GM12892 (cell line): ENCODE data around the gene MIF.
"Not testable (repeated sequence)": the region's sequence is repeated elsewhere in the genome, so short reads cannot be mapped to it uniquely, and the experiment has no call there.

Experiments used
- DNase-seq: peaks from one replicate; pipeline ENCODE4 v3.0.0; 2011; ENCODE audit not compliant: insufficient read length
- FAIRE-seq: peaks from 2 replicates; lab custom pipeline; 2011; peaks lifted over from hg19 to GRCh38; lab: Jason Lieb, UNC
- POLR2A ChIP-seq: IDR thresholded peaks from 2 replicates; pipeline ENCODE4 v1.6.1; 2011; ENCODE audit warnings: low read depth, low read length, control low read depth
- POLR2AphosphoS5 ChIP-seq: IDR thresholded peaks from 2 replicates; pipeline ENCODE4 v1.6.1; 2011; ENCODE audit warnings: low read depth, low read length, control low read depth
- TAF1 ChIP-seq: IDR thresholded peaks from 2 replicates; pipeline ENCODE4 v1.6.1; 2011; ENCODE audit warnings: low read depth, mild to moderate bottlenecking, control low read depth, low read length, borderline replicate concordance

MIF gene

DNA sequence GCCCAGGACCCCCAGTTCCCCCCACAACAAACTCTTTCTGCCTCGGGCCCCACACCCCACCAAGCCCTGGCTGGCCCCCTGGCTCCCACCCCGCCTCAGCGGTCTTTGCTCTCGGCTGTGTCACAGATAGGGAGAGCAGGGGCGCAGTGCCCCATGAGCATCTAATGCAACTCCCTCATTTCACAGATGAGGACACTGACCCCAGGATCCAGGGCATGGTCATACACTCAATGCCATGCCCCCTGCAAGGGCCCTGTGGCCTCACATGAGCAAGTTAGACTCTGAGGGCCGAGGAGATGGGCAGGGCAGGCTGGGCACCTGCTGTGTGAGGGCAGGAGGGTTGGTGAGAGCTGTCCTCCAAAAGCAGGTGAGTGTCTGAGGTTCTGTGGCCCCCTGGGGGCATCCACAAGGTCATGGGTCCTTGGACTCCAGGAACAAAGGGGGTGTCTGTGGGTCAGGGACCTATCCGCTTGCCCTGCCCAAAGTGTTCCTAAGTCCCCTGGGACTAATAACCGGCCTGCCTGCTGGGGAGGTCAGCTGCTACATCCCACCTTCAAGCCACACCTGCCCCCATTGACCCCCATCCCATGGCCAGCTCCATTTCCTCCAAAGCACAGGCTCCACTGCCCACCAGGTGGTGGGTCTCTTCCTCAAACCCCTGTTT is 2.5 kb downstream of the MIF start:
- DNase-seq (no peak), FAIRE-seq (no peak)
- no peak for TF ChIP-seq TAF1
- no peak for TF ChIP-seq POLR2A
- 0 out of 2 replicates have a peak, but pooled peaks have one; percentile 42 for TF ChIP-seq POLR2AphosphoS5

- no peak for DNase-seq
- FAIRE-seq: no peak
- TF ChIP-seq TAF1: no peak
- no peak; the same call in 1 of the 2 replicates for TF ChIP-seq POLR2A
Observed at GRCh38 chr22:23897320-23897719, 3.1 kb downstream of the MIF start.

DNA sequence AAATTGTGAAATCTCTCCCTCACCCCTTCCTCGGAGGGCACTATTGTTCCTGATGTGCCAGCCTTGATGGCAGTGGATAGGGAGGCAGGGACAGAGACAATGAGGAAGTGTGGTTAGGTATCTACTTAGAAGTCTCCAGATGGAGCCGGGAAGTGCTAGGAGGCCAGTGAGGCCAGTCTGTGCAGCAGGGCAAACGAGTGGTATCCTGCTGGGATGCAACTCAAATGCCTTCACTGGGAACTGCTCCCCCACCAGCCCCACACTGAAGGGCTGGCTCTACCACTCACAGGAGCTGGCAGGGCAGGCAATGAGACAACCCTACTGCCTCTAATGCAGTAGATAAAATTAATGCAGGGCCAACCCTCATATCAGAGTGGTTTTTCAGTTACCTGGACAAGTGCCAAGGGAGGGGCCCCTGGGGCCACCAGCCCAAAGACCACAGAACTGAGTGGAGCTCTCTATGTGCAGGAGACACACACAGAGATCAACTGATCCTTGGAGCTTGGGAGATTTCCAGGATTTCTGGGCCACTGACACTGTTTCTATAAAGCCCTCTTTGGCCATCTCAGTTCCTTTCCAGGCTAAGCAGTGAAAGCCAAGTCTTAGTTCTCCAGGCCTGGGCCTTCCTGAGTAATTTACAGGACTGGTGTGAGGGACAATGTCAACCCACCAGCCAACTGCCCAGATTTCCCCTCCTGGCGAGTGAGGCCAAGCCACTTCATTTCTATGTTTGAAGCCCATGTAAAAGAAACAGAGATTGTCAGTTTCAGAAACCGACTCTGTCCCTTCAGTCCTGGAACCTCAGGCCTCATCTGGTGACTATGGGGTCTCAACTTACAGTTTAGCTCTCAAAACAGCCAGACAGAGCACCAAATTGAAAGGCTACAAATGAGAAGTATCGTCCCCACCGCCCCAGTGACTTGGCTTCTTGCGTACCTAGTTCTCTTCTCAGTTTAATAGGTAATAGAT is 4.1 kb downstream of the MIF start:
- FAIRE-seq (no peak), DNase-seq (no peak)
- TF ChIP-seq TAF1 (no peak), POLR2A (no peak; the same call in 1 of the 2 replicates), POLR2AphosphoS5 (no peak; the same call in none of the 2 replicates)

GRCh38 chr22:23899042-23899745 is 5.0 kb downstream of the MIF start:
- no peak for TF ChIP-seq POLR2A
- no peak for TF ChIP-seq POLR2AphosphoS5
- no peak for TF ChIP-seq TAF1
- no peak for DNase-seq
- FAIRE-seq: no peak

GRCh38 chr22:23900227-23900626 is 6.0 kb downstream of the MIF start:
- not testable (repeated sequence) for FAIRE-seq, DNase-seq

- TF ChIP-seq TAF1: no peak
- no peak for TF ChIP-seq POLR2AphosphoS5
- no peak for TF ChIP-seq POLR2A
- no peak for DNase-seq
- FAIRE-seq: no peak
Observed at GRCh38 chr22:23901600-23901999, 7.4 kb downstream of the MIF start.

- no peak for FAIRE-seq
- DNase-seq: no peak
- no peak for TF ChIP-seq POLR2A
Observed at GRCh38 chr22:23903328-23903971, 9.3 kb downstream of the MIF start.

GRCh38 chr22:23904573-23905254 is 10.5 kb downstream of the MIF start:
- DNase-seq (no peak), FAIRE-seq (peak; percentile 70)
- TF ChIP-seq POLR2AphosphoS5 (no peak), POLR2A (no peak), TAF1 (no peak)

DNA sequence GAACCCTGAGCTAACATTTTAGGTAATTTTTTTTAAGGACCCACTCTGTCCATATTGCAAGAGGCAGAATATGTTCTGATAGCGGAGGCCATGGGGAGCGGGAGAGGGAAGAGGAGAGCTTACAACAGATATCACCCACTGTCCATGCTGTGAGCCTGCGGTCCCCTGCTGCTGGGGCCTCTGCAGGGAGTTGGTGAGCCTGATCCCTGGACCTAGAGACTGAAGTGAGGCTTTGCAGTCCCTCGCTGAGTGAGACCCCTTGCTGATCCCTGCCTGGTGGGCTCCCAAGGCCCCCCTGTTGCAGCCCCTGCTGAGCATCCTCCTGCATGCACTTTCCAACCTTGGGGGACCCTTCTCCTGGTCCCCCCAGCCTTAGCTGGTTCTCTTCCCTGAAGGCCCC is 12.5 kb downstream of the MIF start:
- FAIRE-seq: no peak
- DNase-seq: no peak
- TF ChIP-seq POLR2AphosphoS5 (no peak), TAF1 (no peak), POLR2A (no peak)

DNA sequence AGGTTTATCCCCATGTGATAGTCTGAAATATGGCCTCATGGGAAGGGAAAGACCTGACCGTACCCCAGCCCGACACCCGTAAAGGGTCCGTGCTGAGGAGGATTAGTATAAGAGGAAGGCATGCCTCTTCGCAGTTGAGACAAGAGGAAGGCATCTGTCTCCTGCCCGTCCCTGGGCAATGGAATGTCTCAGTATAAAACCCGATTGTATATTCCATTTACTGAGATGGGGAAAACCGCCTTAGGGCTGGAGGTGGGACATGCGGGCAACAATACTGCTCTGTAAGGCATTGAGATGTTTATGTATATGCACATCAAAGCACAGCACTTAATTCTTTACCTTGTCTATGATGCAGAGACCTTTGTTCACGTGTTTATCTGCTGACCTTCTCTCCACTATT is 13.2 kb downstream of the MIF start:
- not testable (repeated sequence) for FAIRE-seq, DNase-seq
